ENCODE data around the gene EVX2.
A peak's percentile ranks its signal among the peaks of the same experiment; 100 is the strongest.

EVX2 gene

GRCh38 chr2:176107731-176108181 lies 24.0 kb upstream of the EVX2 start:
- DNase-seq (ENCODE audit: low spot score): no peak

DNA sequence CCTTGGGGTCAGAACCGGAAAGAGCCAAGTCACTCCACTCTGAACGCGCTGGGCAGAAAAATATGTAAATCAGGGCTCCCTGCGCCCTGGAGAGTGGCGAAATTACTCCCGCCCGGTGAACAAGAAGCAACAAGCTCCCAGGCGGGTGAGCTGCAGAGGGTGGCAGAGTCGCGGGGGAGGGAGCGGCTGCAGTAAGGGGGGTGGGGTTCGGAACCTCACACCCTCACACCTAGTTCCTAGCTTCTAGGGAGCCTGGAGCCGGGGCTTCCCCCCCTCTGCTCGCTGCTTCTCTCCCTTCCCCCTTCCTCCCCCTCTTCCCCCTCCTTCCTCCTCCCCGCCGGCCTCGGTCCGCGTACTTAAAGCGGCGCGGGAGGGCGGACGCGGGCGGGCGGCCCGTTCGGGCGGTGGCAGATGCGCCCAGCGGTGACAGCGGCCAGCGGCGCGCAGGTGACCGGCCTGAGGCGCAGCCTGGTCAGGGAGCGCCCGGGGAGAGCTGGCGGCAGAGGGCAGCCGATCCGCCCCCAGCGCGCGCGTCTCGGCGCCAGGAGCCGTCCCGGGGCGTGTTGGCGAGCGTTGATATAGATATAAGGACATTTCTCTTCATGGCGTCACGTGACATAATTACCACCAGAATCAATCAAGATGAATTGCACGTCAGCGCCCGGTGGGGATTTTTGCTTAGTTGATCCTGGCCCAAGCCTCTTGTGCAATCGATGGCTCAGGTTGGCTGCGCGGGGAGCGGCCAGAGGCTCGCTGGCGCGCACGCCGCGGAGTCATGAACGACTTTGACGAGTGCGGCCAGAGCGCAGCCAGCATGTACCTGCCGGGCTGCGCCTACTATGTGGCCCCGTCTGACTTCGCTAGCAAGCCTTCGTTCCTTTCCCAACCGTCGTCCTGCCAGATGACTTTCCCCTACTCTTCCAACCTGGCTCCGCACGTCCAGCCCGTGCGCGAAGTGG lies 23.1 kb upstream of the EVX2 start, which contains the start of gene HOXD11:
Gene HOXD11, plus strand, starts transcription at position 700 of the 959 bp plus-strand sequence. Its CDS starts 76 bp downstream, at position 776.
- peak; percentile 61 for DNase-seq (ENCODE audit: low spot score)

DNA sequence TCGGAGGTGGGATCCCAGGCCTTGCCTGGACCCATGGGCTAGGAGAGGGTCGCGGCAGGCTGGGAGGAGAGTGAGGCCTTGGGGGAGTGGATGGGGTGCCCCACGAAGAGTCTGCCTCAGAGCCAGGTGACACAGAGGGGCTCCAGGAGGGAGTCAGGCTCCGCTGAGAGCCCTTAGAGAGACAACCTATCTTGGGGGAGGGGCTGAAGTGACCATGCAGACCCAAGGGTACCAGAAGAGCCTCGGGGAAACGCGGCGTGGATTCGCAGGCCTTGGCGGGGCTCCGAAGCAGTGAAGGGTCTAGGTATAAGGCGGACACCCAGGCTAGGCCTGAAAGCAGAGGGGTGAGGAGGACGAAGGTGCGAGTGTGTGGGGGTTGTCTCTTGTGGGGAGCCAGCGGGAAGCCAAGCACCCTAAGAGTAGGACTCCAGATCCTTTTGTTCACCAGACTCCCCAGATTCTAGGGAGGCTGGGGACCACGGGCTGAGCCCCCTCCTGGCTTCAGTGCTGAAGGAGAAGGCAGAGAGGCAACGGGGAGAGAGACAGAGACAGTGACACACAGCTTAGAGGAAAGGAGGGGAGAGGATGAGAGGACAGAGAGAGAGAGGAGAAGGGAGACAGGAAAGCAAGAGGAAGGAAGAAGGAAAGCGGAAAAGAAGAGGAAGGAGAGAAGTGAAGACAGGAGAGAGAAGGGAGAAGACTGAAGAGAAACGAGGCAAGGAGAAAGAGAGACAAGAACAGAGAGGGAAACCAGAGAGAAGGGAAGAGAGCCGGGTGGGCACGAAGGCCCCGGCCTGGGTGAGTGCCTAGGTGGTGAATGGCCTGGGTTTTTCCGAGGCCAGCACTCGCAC lies 22.2 kb upstream of the EVX2 start:
- DNase-seq (ENCODE audit: low spot score): peak; percentile 22

GRCh38 chr2:176105078-176105729 lies 21.4 kb upstream of the EVX2 start:
- DNase-seq (ENCODE audit: low spot score): peak; percentile 61

- peak; percentile 65 for DNase-seq (ENCODE audit: low spot score)
Measured at GRCh38 chr2:176104316-176105077, 20.7 kb upstream of the EVX2 start.

DNA sequence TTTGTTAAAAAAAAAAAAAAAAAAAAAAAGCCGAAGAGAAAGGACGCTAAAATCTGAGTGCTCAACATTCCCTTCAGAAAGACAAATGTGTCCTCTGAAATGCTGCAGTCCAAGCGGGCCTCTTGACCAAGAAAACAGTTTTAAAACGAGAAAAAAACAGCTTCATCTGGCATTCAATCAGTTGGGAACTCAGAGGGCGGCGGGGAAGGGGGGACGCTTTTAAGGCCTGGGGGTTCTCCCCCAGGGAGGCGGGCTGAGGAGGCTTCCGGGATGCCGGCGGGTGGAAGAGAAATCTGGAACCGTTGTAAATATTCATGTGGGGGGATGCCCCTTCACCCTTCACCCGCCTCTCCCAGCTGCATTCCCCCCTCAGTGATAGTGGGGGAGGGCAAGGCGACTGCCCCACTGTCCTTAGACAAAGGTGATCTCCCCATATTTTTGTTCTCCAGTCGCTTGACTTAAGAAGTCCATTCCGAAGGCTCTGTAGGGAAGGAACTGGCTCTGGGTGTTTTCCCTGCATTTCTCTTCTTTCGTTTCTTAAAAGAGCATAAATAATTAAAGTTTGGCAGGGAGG lies 20.1 kb upstream of the EVX2 start:
- DNase-seq (ENCODE audit: low spot score): no peak

DNA sequence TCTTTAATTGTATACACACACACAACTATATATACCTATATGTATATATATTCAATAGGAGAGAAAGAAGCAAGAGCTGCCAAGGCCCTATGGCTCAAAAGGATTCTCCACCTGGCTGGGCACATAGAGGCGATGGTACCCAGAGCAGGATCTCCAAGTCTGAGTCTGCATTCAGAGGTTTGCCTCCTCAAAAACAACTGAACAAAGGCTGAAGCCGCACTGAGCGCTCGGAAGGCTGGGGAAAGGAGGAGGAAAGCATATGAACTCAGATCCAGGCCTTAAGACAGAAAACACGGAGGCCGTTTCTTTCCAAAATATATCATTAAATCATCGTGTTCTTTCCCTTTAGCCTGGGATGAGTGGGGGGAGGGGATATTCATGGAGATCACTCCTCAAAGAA lies 19.4 kb upstream of the EVX2 start:
- DNase-seq (ENCODE audit: low spot score): no peak

GRCh38 chr2:176102309-176102866 lies 18.6 kb upstream of the EVX2 start:
- no peak for DNase-seq (ENCODE audit: low spot score)

- no peak for DNase-seq (ENCODE audit: low spot score)
Measured at GRCh38 chr2:176101842-176102241, 18.1 kb upstream of the EVX2 start.

GRCh38 chr2:176101216-176101830 lies 17.6 kb upstream of the EVX2 start:
- no peak for DNase-seq (ENCODE audit: low spot score)

GRCh38 chr2:176100547-176101140 lies 16.9 kb upstream of the EVX2 start:
- no peak for DNase-seq (ENCODE audit: low spot score)

DNA sequence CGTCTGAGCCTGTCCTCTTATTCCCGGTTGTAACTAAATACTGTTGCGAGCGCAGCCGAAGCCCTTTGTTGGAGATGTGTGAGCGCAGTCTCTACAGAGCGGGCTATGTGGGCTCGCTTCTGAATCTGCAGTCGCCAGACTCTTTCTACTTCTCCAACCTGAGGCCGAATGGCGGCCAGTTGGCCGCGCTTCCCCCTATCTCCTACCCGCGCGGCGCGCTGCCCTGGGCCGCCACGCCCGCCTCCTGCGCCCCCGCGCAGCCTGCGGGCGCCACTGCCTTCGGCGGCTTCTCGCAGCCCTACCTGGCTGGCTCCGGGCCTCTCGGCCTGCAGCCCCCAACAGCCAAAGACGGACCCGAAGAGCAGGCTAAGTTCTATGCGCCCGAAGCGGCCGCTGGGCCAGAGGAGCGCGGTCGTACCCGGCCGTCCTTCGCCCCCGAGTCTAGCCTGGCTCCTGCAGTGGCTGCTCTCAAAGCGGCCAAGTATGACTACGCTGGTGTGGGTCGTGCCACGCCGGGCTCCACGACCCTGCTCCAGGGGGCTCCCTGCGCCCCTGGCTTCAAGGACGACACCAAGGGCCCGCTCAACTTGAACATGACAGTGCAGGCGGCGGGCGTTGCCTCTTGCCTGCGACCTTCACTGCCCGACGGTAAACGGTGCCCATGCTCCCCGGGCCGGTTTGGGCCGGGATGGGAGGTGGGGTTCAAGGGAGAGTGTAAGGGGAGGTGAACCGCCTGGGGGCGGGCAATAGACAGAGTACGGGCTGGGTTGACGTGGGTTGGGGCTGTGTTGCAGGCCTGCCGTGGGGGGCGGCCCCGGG lies 16.2 kb upstream of the EVX2 start, which contains the start of gene HOXD12:
Gene HOXD12, plus strand, starts transcription at position 68 of the 819 bp plus-strand sequence. Its CDS starts 7 bp downstream, at position 75.
- no peak for DNase-seq (ENCODE audit: low spot score)

DNA sequence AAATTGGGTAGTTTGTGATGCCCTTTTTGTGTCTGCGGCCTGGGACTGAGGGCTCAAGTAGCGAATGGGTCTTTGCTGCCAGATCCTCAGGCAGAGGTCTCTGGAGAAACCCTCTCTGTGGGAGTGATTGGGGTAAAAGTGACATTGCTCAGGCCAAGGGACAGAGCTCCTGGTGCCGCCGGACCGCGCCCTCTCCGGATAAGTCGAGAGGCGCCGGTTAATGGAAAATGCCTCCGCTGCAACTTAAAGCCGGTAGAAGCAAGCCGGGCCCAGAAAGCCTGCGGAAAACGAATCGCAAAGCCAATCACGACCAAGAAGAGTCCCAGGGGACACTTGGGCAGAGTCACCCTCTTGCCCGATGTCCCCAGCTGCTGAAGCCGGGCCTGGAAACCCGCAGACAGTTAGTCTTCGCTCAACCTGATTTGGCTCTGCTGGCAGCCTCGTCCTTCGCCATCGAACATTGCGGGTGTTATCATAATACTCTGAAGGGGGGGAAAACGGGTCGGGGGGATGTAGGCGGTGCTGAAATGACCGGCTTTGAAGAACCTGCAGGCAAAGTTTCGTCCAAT lies 15.5 kb upstream of the EVX2 start:
- no peak for DNase-seq (ENCODE audit: low spot score)

DNA sequence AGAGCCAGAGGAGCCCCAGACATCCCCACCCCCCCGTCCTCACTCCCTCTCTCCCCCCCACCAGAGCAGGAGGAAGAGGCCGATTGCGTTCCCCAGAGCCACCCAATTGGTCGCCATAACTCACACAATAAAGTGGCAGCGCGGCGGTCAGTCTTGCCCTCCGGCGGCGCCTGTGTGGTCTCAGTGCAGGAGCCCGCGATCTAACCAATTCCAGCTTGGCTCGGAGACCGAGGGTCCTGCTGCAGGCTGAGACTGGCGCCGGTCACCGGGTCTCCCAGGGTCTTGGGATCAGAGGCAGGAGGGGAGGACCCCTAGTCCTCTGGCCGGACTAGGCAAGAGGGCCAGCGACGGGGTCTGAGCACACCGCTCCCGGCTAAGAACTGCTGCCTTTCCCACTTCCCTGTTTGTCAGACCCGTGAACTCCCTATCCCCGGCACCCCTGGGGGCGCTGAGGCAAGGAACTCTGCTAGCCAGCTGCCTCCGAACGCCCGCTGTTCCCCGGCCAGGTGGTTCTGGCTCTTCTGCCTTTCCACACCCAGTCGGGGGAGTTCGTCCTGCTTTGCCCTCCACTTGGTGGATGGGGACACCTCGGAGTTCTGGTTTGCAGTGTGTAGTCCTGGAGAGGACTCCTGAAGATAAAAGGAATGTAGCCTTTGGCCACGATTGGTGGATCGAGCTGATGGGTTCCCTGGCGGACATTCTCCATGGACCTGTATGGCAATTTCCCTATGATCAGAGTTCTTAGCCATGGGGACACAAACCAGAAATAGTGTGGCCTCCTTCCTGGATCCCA lies 14.8 kb upstream of the EVX2 start:
- DNase-seq (ENCODE audit: low spot score): no peak

DNA sequence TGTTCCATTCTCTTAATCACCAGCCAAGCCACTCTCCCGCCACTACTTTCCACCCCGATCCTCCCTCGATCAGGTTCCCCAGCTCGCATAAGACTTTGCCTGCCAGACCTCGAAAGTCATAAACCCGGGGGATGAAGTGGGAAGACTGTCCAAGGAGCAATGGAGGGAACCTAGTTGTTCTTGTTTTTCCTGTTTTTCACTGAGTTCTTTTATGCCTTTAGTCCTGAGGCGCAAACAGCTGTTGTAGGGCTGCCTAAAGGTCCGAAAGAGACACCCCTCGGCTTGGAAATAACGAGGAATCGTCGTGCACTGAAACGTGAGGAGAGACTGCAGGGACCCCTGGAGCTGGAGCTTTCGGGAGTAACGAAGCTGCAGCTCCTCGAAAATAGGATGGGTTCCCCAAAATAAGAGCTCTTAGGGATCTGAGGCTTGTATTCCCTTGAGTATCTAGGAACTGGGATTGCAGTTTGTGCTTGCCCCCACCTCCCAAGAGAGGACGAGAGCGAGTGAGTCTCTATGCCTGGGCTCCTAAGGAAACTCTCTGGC lies 14.1 kb upstream of the EVX2 start:
- DNase-seq (ENCODE audit: low spot score): no peak

DNA sequence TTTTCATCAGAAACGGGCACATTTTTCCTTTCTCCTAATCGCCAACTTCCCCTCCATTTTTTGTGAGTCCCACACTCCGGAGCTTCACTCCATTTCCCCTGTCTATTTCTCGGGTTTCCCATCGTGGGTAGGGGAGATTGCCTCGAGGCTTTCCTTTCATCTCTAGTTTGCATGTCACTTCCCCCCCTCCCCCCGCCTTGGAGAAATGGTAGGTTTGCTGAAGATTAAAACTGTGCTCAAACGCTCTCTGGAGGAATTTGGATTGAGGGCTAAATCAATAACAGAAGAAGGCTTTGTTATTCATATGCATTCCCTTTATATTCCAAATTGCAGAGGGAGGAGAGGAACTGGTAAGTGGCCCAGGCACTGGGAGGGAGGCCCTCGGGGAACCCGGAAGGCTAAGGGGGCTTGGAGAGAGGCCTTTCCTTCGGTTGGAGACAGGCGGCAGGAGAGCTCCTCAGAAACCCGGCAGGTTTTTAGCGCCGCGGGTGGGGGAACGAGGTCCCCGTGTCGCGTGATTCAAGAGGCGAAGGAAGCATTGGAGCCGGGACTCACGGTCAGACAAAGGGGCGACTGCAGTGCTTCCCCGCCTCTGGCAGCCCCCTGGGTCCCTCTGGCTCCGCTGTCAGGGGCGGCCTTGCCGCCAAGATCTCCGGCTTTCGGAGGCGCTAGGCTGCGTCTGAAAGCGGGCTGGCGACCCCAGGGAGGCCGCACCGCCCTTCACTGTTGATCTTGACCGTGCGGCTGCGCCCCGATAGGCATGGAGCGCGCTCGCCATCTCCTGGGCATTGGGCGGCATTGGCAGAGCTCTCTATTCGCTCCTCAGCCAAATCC lies 13.4 kb upstream of the EVX2 start:
- DNase-seq (ENCODE audit: low spot score): peak; percentile 90

Data from AG20443 (cell line).